Measurements from ENCODE around the gene MTHFD1L. TPM values are rescaled to one million over a fixed set of nuclear protein-coding genes. Genes with fewer than 3 reads are reported as not detected.

The MTHFD1L gene
- total and polyA plus RNA-seq, 2 of the 8 experiments (the other 6 are each of a cell fraction or from before 2014, with no cell fraction given), result 29.2 to 105 TPM

- no peak for TF ChIP-seq CEBPB (IDR thresholded peaks at IDR 0.05; ENCODE audit: low read depth, low read length)
- no peak for TF ChIP-seq EZH2 (IDR thresholded peaks at IDR 0.05; ENCODE audit: low read depth, low read length, severe bottlenecking)
These were observed 3.3 kb downstream of the MTHFD1L start (continued) for GRCh38 chr6:150868759-150869158.

Measured in H1 (cell line).